ENCODE measurements around the gene SOD3.
A peak's percentile ranks its signal among the peaks of the same experiment; 100 is the strongest.

The SOD3 gene

DNA sequence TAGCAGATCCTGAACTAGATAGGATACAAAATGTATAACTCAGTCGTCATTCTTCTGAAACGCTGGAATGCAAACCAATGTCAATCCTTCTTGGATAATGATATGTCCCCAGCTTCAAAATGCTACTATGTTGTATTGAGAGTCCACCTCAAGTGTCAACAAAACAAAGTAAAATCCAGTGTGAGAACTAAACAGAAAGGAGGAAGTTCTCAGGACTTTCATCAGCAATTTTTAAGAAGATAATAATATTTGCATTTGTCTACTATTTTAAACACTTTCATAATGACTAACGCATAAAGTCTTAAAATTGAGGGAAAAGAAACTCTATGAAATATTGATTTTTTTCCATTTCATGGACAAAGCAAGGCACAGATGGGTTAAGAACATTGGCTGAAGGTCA is 36.3 kb downstream of the SOD3 start:
- peaks cover 0 to 2% of the 10 kb centered on the region in 2 donors for H3K9me3 Mint-ChIP-seq
- peaks cover 0 to 8% of the 10 kb centered on the region in 2 donors for H3K27me3 Mint-ChIP-seq
- ATAC-seq (replicated peaks) (no peak), DNase-seq (no peak)
- no peak overlapping the region for H3K4me3 Mint-ChIP-seq
- H3K4me1 Mint-ChIP-seq = no peaks in the 10 kb centered on the region
- no peak overlapping the region for H3K27ac Mint-ChIP-seq
- H3K36me3 Mint-ChIP-seq = no peaks in the 10 kb centered on the region

DNA sequence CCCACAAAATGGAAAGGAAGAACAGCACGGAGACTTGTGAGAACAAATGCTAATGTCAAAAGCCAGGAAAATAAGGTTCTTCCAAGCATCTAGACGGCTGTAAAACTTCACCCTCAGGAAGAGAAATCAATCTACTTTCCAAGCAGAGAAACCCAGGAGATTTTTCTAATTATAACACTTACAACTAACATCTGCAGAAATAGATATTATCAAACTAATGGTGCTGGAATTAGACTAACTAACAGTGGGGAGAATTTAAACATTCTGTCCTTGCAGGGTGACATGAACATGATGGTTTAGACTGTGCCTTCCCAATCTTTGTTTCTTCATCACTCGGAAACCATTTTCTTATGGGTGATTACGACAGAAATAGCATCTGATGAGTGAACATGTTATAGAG is 40.3 kb downstream of the SOD3 start:
- no peak overlapping the region for H3K27ac Mint-ChIP-seq
- ATAC-seq (replicated peaks) (no peak), DNase-seq (no peak)
- H3K27me3 Mint-ChIP-seq = no peaks in the 10 kb centered on the region
- no peaks in the 10 kb centered on the region for H3K36me3 Mint-ChIP-seq
- no peak overlapping the region for H3K4me3 Mint-ChIP-seq
- peaks cover 1 to 2% of the 10 kb centered on the region in 2 donors for H3K4me1 Mint-ChIP-seq
- no peaks in the 10 kb centered on the region for H3K9me3 Mint-ChIP-seq

DNA sequence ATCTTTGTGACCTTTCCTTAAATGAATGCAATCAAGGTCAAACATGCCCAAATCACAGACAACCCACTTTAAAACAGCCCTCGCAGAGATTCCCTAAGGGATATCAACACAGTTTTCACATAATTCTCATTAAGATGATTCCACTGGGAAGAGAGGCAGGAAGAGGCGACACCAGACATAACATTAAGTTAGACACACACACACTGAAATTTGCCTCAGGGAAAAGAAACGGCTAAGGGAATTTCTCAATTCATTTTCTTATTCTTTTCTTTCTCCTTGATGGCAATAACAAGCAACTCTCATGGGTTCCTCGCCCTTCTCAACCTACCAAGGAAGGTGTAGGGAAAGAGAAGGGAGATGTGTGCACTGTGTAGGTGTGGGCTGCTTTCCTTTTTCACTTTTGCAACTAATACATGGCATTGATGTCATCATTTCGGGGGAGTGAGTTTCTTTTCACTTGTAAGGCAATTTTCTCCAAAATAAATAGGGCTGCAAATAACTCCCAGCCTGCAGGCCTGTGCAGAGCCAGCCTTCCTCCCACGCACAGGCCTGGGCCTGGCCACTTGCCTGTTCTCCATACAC is 41.4 kb downstream of the SOD3 start:
- no peak for DNase-seq
- H3K4me1 Mint-ChIP-seq = peaks cover 5 to 6% of the 10 kb centered on the region in 2 donors
- no peaks in the 10 kb centered on the region for H3K27me3 Mint-ChIP-seq
- no peaks in the 10 kb centered on the region for H3K36me3 Mint-ChIP-seq
- H3K9me3 Mint-ChIP-seq = no peaks in the 10 kb centered on the region
- no peak overlapping the region for H3K4me3 Mint-ChIP-seq
- no peak for ATAC-seq (replicated peaks)
- H3K27ac Mint-ChIP-seq = no peak overlapping the region

DNA sequence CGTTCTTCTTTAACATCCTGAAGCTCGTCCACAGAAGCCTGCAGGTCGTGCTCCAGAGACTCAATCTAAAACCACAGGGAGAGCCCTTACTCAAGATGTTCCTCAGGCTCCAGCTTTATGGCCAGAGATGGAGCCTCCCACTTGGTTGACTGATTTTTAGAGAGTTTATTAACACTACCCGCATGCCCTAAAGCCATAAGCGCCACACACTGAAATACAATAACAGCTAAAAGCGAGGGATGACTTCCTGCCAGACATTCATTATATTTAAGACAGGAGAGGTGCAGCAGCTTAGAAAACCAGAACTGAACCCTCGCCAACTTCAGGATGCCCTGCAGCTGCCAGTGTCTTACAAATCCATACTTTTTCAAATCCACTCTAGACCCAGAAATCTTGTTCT is 42.0 kb downstream of the SOD3 start:
- ATAC-seq (replicated peaks) (no peak), DNase-seq (no peak)
- Mint-ChIP-seq H3K36me3 (no peaks in the 10 kb centered on the region), H3K27ac (no peak overlapping the region), H3K4me1 (peaks cover 5 to 6% of the 10 kb centered on the region in 2 donors), H3K9me3 (no peaks in the 10 kb centered on the region), H3K4me3 (no peak overlapping the region), H3K27me3 (no peaks in the 10 kb centered on the region)

DNA sequence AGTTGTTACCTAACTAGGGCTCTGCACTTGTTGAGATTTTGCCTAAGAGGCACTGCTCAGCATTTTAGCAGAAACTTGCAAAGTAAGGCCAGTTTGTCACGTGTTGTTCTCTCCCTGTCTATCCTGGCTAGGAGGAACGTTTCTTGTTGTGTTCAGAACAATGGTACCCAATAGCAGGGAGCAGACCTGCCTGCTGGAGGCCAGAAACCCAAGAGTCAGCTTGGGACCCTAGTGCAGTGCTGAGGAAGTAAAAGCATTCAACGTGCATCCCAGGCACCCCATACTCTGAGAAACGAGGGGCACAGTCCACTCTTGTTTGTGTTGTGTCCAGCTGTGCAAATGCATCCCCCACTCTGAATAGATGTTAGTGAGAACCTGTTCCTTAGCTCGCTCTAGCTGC is 42.4 kb downstream of the SOD3 start:
- Mint-ChIP-seq H3K36me3 (no peaks in the 10 kb centered on the region), H3K4me3 (no peak overlapping the region), H3K4me1 (peaks cover 5 to 6% of the 10 kb centered on the region in 2 donors), H3K9me3 (no peaks in the 10 kb centered on the region), H3K27me3 (no peaks in the 10 kb centered on the region), H3K27ac (no peak overlapping the region)
- no peak for DNase-seq
- ATAC-seq (replicated peaks) = no peak

DNA sequence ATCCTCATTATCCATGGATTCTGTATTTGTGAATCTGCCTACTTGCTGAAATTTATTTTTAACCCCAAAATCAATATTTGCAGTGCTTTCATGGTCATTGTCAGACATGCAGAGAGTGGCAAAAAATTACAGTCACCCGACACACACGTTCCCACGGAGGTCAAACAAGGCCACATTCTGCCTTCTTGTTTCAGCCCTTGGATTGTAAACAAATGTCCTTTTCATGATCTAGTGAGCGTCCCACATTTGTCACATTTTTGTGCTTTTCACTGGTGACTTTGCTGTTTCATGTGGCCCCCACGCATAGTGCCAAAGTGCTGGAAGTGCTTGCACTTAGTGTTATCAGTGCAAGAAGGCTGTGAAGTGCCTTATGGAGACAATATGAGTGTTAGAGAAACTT is 45.0 kb downstream of the SOD3 start:
- no peaks in the 10 kb centered on the region for H3K9me3 Mint-ChIP-seq
- DNase-seq (no peak), ATAC-seq (replicated peaks) (no peak)
- no peaks in the 10 kb centered on the region for H3K27me3 Mint-ChIP-seq
- H3K4me3 Mint-ChIP-seq = no peak overlapping the region
- no peak overlapping the region for H3K27ac Mint-ChIP-seq
- H3K36me3 Mint-ChIP-seq = no peaks in the 10 kb centered on the region
- peaks cover 5 to 6% of the 10 kb centered on the region in 2 donors for H3K4me1 Mint-ChIP-seq

DNA sequence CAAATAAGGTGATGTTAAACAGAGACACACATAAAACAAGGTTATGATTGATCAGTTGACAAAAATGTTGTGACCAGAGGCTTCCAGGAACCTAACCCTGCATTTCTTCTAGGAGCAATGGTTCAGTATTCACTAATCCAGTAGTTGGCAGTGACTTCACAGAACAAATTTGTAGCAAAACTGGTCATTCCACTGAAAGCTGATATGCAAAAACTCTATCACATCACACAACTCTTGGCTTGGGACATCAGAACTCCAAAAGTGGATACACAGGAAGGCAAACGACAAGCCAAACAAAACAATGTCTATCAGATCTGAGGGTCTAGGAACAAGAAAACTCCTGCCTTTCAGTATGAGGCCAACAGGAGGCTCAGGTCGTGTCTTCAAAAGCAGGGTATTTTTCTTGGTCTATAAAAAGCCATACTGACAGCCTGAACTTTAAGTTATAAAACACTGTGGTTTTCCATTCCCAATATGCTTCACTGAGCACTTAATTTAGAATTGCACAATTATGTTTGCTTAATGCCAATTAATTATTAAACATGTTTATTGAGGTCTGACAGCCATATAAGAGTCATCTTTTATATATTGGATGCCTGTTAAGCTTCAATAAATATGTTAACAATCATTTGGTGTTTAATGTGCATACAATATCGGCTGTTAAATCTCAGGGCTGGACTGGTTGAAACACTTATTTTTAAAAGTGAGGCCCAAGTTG is 45.6 kb downstream of the SOD3 start:
- H3K4me3 Mint-ChIP-seq = no peak overlapping the region
- no peak overlapping the region for H3K27ac Mint-ChIP-seq
- H3K36me3 Mint-ChIP-seq = no peaks in the 10 kb centered on the region
- DNase-seq (no peak), ATAC-seq (replicated peaks) (peak; percentile 26 to 39)
- H3K4me1 Mint-ChIP-seq = peaks cover 5 to 6% of the 10 kb centered on the region in 2 donors
- H3K27me3 Mint-ChIP-seq = no peaks in the 10 kb centered on the region
- H3K9me3 Mint-ChIP-seq = no peaks in the 10 kb centered on the region

DNA sequence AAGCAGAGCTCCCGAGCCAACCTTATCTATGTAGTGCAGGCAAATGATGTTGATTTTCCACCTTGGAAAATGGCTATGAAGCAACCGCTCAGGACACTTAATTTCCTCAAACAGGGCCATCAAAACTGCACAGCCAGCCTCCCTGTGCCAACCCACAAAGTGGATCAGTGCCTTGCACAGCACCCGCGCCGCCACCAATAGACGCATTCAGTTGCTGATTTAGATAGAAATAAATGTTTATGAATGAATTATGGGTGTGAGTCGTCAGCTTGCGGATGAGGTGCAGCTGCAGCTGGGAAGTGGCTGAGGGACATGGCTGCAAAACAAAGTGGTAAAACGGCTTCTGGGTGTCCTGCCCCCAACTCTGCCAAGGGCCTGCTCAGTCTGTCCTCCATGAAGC is 47.0 kb downstream of the SOD3 start:
- H3K4me3 Mint-ChIP-seq = no peak overlapping the region
- no peaks in the 10 kb centered on the region for H3K36me3 Mint-ChIP-seq
- H3K27me3 Mint-ChIP-seq = no peaks in the 10 kb centered on the region
- peaks cover 5 to 6% of the 10 kb centered on the region in 2 donors for H3K4me1 Mint-ChIP-seq
- no peak for DNase-seq
- no peak for ATAC-seq (replicated peaks)
- no peak overlapping the region for H3K27ac Mint-ChIP-seq
- no peaks in the 10 kb centered on the region for H3K9me3 Mint-ChIP-seq

DNA sequence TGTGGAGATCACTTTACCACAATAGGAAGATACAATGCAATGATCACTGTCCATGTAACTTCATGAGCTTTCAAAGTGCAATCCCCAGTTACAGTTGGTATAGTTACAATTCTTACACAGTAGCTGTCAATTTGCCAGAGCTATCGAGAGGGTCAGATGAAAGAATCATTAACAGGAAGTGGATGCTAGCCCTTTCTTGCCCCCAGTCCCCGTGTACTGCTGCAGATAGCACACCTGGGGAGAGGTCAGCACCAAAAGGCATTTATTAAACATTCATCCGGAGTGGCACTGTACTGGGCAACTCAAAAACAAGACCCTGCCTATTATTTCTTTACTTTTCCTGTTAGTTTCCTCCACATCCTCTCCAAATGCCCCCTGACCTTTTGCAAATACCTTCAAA is 47.7 kb downstream of the SOD3 start:
- Mint-ChIP-seq H3K27me3 (no peaks in the 10 kb centered on the region), H3K36me3 (no peaks in the 10 kb centered on the region), H3K4me1 (peaks cover 5 to 6% of the 10 kb centered on the region in 2 donors), H3K9me3 (no peaks in the 10 kb centered on the region), H3K27ac (no peak overlapping the region), H3K4me3 (no peak overlapping the region)
- ATAC-seq (replicated peaks) (no peak), DNase-seq (no peak)

DNA sequence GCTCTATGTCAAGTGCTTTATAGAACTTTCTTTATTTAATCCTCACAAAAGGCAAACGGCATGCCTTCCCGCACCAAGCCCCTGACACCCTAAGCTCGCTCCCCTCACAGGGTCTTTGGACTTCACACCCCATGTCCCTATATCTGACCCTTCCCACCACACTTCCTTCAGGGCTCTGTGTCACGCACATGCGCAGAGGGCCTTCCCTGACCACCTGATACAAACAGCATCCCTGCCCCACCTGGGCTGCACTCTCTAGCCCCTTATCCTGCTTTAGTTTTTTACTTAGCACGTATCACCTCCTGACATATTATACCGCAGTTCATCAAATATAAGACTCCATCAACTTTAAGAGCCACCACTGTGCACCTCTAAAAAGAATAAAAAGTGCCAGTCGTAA is 49.8 kb downstream of the SOD3 start:
- DNase-seq (no peak), ATAC-seq (replicated peaks) (no peak)
- Mint-ChIP-seq H3K9me3 (no peaks in the 10 kb centered on the region), H3K27me3 (no peaks in the 10 kb centered on the region), H3K4me1 (peaks cover 5 to 6% of the 10 kb centered on the region in 2 donors), H3K27ac (no peak overlapping the region), H3K36me3 (no peaks in the 10 kb centered on the region), H3K4me3 (no peak overlapping the region)

DNA sequence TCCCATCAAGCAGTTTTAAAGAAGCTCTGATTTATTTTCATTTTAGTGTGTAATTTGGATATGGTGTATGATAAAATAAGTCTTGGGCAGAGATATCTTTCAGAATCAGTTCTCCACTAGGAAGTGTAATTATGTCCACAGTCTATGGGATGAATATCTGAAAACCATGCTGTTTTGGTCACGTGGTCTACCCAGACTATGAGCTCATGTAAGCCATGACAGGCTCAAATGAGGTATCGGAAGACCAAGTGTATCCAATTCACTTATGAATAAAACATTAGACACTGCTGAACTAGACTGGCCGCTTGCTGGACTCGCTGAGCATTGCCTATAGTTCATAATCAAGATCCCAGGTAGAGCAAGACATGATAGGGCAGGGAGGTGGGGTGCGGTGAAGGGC is 50.5 kb downstream of the SOD3 start:
- Mint-ChIP-seq H3K4me1 (peaks cover 1 to 2% of the 10 kb centered on the region in 2 donors), H3K27ac (no peak overlapping the region), H3K27me3 (no peaks in the 10 kb centered on the region), H3K4me3 (no peak overlapping the region), H3K9me3 (no peaks in the 10 kb centered on the region), H3K36me3 (no peaks in the 10 kb centered on the region)
- DNase-seq (no peak), ATAC-seq (replicated peaks) (no peak)

DNA sequence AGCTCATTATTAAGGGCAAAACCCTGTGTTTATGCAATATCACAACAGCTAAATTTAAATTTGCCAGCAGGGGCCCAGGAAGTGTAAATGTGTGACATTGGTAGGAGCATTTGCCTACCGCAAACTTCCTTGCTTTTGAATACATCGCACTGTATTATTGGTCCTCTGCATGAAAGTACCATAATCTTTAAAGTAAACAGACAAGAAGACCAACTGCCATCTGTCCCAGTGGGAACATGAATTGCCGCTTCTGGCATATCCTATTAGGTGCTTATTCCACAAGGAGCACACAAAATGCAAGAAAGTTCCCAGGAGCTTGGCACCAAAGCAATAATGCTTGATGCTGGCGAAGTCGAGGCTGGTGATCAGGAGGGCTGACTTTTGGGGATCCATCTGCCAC is 51.3 kb downstream of the SOD3 start:
- Mint-ChIP-seq H3K27ac (no peak overlapping the region), H3K9me3 (no peaks in the 10 kb centered on the region), H3K36me3 (no peaks in the 10 kb centered on the region), H3K27me3 (no peaks in the 10 kb centered on the region), H3K4me3 (no peak overlapping the region), H3K4me1 (no peaks in the 10 kb centered on the region)
- ATAC-seq (replicated peaks) (no peak), DNase-seq (no peak)

DNA sequence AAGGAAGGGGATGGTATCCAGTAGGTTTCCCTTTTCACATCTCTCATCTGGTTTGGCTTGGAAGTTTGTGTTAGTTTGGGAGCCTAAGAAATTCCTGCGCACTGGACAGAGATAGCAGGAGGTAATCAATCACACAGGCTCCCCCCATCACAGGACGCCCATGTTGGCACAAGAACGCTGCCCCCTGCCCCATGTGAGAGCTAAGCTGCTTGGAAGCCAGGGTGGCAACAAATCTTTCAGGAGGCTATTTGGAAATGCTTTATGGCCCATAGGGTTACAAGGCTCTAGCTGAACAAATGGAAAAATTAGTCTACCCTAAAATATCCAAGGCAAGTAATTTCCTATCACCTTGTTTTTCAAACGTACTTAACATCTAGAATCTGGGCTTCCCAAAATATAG is 54.0 kb downstream of the SOD3 start:
- H3K36me3 Mint-ChIP-seq = no peaks in the 10 kb centered on the region
- H3K4me1 Mint-ChIP-seq = no peaks in the 10 kb centered on the region
- DNase-seq (no peak), ATAC-seq (replicated peaks) (no peak)
- peaks cover 0 to 5% of the 10 kb centered on the region in 2 donors for H3K27me3 Mint-ChIP-seq
- H3K9me3 Mint-ChIP-seq = no peaks in the 10 kb centered on the region
- H3K4me3 Mint-ChIP-seq = no peak overlapping the region
- no peak overlapping the region for H3K27ac Mint-ChIP-seq

DNA sequence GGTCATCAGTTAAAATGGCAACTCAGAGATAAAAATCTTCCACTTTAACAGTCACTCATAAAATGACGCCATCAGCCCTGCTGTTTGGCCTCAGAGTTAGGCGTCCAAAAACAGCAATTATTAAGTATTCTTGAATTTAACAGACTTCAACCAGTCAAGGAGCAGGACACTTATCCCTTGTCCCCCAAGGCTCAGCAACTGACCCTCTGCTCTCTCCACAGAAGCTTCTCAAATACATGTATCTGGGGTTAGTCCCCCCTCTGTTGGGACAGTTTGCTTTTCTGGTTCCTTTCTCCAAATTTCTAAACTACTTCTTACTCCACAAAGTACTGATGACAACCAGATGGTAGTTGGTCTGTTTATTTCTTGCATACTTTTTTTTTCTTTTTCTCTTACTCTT is 54.4 kb downstream of the SOD3 start:
- H3K27me3 Mint-ChIP-seq = peaks cover 0 to 5% of the 10 kb centered on the region in 2 donors
- ATAC-seq (replicated peaks) = no peak
- no peak for DNase-seq
- H3K4me3 Mint-ChIP-seq = no peak overlapping the region
- no peak overlapping the region for H3K27ac Mint-ChIP-seq
- H3K9me3 Mint-ChIP-seq = no peaks in the 10 kb centered on the region
- no peaks in the 10 kb centered on the region for H3K36me3 Mint-ChIP-seq
- no peaks in the 10 kb centered on the region for H3K4me1 Mint-ChIP-seq
